ENCODE data around the gene LAD1. TPM values are rescaled to one million over a fixed set of nuclear protein-coding genes. Genes with fewer than 3 reads are reported as not detected.

The LAD1 gene, protein sequence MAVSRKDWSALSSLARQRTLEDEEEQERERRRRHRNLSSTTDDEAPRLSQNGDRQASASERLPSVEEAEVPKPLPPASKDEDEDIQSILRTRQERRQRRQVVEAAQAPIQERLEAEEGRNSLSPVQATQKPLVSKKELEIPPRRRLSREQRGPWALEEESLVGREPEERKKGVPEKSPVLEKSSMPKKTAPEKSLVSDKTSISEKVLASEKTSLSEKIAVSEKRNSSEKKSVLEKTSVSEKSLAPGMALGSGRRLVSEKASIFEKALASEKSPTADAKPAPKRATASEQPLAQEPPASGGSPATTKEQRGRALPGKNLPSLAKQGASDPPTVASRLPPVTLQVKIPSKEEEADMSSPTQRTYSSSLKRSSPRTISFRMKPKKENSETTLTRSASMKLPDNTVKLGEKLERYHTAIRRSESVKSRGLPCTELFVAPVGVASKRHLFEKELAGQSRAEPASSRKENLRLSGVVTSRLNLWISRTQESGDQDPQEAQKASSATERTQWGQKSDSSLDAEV
- total RNA-seq, result 272 TPM

DNA sequence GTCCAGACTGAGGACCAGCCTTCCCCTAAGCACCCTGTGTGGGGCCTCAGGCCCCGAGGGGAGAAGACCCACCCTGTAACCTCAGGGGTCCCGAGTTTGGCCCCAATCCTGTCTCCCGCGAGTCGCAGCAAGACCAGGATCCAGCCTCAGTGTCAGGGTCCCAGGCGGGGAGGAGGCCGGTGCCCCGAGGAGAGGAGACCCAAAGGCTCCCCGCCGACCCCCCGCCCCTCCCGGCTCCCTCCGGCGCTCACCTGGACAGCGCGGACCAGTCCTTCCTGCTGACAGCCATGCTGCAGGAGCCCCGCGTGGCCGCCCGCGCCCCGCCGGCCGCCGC is at the start of gene LAD1:
Gene LAD1 (minus strand): TSS at position 307 of the 334 bp plus-strand sequence. CDS start 18 bp downstream, at position 289.
- no peak for DNase-seq (ENCODE audit: low spot score)

DNA sequence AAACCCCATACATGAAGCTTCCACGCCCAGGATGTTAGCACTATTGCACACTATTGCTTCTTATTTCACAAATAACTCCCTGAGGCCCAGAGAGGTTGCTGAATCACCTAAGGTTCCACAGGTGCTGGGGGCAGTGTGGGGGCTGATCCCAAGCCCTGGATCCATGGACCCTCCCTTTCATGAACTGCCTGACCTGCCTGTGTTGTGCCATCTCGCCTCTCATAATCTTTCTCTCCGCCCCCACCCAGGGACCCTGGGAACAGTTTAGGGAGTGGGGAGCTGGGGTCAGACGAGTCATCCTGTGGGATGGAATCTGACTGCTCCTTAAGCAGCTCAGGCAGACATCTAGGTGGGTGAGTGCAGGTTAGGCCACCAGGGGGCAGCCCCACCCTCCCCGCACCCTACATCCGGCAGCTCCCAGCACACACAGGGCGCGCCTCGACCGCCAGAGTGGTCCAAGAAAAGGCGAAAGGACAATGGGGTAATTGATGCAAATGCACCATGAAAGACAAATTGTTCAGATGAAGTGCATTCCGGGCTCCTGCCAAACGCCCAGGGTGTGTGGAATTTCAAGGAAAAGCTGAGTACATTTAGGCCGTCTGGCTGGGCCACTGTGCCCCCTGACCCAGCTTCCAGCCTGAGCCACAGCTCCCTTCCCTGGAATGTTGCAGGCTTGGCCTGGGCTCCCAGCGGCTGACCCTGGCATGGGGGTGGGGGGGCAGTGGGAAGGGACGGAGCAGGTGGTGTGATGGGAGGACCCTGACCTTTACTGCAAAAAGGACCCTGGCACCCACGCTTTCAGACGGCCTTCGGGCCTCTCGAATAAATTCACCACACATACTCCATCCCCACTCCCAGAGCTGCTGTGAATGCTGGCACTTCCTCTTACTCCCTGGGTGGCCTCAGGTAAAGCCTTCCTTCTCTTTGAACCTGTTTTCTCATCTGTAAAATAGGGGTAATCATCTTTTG is 49.1 kb upstream of the LAD1 start:
- DNase-seq (ENCODE audit: low spot score), result peak; percentile 66

DNA sequence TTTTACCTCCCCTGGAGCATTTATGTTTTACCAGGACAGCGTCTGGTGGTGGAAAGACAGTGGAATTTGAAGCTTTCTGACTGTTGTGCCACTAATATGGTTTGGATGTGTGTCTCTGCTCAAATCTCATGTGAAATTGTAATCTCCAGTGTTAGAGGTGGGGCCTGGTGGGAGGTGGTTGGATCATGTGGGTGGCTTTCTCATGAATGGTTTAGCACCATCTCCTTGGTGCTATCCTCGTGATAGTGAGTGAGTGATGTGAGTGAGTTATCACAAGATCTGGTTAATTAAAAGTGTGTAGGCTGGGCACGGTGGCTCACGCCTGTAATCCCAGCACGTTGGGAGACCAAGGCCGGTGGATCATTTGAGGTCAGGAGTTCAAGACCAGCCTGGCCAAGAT is 46.2 kb upstream of the LAD1 start:
- no peak for DNase-seq (ENCODE audit: low spot score)

DNA sequence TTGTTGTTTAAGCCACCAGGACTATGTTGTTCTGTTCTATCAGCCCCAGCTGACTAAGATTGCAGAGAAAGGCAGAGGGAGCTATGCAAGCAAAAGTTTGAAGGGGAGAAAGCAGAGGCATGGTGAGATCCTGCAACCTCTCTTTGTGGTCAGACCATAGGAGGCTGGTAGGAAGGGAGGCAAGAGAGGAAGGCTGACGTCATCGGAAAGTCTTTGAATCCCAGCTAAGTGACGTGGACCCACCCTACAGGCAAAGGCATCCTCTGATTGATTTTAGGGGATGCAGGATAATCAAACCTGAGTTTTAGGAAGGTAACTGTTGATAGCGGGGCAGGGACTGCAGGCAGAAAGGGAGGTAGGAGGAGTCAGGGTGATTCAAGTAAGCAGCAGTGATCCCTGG is 45.7 kb upstream of the LAD1 start:
- DNase-seq (ENCODE audit: low spot score), result no peak

DNA sequence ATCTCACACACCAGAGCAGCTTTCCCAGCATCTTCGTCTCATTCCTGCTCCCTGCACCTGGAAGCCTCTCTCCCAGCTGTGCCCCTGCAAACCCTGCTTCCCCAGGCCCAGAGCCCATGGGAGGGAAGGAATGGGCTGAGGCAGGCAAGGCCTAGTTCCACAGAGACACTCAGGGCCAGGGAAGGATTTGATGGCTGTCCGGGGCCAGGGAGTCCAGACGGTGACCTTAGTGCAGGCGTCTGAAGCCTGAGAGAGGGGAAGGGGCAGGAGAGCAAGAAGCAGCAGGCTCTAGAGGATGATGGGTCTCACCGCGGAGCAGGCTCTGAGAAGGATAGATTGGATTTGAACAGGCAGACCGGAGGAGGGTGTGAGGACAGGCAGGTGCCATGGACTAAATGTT is 44.6 kb upstream of the LAD1 start:
- DNase-seq (ENCODE audit: low spot score), result no peak

DNA sequence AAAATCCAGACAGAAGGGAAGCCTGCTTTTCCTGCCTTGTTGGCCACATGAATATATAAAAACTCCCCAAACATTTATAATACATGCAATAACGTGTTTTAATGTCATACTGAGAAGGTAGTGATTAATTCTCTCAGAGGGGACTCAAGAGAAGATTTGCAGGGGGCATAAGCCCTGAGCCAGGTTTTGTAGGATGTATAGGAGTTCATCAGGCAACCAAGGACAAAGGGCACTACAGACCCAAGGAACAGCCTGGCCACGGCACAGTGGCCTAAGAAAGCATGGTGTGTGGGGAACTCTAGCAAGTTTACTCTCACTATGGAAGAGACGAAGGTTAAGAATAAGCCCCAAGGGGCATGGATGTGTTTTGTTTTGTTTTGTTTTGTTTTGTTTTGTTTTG is 37.8 kb upstream of the LAD1 start:
- DNase-seq (ENCODE audit: low spot score), result no peak

DNA sequence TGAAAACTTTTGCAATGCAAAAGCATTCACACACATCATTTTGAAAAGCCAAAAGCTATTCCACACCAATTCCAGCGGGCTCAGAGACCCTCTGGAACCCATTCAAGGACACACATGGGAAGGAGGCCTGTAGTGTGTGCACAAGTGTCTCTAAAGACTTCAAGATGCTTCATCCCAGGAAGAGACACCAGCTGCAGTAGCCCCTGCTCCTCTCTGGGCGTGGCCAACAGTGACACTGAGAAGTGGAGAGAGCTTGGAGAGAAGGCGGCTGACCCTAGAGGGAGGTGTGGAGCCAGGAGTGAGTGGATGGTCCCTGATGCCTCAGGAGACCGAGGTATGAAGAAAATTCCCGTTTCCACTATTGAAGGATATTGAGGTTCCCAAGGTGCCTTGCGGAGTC is 37.3 kb upstream of the LAD1 start:
- no peak for DNase-seq (ENCODE audit: low spot score)

DNA sequence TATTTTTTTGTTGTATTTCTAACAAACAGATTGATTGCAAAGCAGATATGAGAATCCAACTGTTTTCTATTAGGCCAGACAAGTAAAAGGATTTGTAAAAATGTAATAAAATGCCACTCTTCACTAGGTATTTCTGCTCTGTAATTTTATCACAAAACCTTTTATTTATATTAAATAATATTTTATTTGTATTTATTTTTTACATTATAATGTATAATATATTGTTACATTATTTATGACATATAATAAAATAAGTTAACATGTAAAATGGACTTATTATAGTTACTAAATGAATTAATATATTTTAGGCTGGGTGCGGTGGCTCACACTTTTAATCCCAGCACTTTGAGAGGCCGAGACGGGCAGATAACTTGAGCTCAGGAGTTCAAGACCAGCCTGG is 35.1 kb upstream of the LAD1 start:
- no peak for DNase-seq (ENCODE audit: low spot score)

DNA sequence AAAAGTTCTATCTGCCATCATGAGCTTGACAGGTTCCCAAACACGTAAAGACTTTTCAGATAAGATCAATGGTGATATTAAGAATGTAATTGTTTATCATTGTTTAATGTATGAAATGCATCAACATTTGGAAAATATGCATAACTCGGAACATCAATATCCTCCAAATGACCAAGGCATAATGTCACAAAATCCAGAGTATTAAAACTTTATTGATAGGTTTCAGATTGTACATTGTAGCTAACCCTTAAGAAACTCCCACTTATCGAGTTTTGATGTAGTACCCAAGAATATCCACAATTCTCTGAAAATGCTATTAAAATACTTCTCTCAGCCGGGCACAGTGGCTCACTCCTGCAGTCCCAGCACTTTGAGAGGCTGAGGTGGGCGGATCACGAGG is 34.5 kb upstream of the LAD1 start:
- no peak for DNase-seq (ENCODE audit: low spot score)

DNA sequence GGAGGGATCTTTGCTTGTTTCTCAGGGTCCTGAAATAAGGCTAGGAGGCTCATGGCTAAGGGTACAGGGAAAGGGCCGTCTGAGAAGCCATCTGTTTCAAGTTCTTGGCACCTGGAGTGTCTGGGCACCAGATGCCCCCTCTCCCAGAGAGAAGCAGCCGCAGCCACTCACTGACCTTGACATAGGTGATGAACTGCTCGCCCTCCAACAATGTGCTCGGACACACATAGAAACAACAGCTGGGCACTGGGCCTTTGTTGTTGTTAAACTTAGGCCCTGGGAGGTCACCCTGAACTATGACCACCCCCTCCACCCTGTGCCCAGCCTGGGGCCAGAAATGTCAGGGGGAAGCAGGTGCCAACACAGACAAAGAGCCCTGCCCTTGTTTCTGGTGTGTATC is 31.7 kb upstream of the LAD1 start:
- no peak for DNase-seq (ENCODE audit: low spot score)

DNA sequence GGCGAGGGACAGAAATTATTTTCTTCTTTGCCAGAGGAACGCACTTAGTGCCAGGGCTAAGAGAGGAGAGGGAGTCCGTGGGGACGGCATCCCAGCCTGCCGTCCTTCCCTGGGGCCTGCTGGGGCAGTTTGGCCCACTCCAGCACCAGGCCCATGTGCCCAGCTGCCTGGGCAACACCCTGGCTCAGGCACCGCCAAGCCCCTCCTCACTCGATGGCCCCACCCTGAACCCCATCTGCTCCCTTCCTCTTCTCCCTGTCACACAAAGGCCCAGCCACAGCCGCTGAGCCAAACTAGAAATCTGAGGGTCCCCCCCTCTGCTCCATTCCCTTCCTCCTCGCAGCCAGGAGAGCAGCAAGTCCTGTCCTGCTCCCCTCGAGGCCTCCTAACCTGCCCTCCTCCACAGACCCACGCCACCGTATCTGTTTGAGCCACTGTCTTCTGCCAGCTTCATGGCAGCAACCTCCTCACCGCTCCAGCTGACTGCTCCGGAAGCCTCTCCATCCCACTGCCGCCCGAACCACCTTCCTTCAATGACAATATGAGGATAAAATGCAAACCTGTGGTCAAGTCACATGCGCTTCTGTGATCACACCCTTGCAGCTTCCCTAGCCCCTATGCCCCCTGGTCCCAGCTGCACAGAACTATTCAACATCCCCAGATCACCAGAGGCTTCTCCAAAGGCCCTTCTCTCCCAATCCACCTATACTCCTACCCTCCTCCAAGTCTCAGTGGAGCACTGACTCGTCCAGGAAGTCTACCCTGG is 30.8 kb upstream of the LAD1 start:
- no peak for DNase-seq (ENCODE audit: low spot score)

DNA sequence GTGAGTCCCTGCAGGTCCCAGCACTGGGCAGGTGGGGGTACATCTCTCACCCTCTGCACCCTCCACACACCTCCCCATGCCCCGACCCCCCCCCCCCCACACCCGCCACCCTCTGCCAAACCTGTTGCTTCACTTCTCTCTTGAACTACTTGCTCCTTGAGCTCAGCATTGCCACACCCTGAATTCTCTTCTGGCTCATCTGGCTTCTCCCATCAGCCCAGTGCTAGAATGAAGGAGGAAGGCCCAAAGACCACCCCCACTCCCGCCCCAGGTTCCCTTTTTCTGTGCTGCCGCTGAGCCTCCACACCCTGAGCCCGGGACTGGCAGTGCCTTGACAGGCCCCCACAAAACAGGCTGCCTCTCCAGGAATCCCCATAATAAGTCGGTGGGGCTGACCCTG is 28.8 kb upstream of the LAD1 start:
- no peak for DNase-seq (ENCODE audit: low spot score)

DNA sequence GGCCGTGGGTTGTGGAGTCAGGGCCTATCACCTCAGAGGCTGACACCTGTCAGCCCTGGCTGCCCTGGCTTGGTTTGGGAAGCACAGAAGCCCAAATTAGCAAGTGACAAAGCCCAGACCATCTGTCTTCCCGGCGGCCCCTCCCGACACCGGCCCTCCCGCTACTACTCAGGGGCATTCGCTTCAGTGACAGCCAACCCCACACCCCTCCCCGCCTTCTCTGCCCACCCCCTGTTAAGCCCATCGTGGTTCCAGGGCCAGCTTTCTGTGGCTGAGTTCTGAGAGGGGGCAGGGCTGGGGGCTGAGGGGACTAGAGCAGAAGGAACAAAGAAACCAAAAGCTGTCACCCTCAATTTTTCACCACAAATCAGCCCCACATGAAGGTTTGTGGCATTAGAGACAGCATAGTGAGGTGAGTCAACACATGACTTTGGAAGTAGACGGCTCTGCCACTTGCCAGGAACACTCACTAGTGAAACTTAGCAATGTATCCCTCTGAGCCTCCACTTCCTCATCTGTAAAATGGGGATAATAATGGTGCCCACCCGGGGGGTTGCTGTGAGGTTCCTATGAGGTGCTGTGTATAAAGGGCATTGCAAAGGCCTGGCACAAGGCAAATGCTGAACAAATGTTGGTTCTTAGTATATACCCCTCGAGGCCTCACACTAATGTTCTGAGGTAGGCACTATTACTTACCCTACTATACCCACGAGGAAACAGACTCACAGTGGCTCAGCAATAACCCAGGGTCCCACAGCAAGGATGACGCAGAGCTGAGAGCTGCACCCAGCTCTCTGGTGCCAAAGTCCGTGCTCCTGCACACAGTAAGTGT is 27.6 kb upstream of the LAD1 start:
- no peak for DNase-seq (ENCODE audit: low spot score)

DNA sequence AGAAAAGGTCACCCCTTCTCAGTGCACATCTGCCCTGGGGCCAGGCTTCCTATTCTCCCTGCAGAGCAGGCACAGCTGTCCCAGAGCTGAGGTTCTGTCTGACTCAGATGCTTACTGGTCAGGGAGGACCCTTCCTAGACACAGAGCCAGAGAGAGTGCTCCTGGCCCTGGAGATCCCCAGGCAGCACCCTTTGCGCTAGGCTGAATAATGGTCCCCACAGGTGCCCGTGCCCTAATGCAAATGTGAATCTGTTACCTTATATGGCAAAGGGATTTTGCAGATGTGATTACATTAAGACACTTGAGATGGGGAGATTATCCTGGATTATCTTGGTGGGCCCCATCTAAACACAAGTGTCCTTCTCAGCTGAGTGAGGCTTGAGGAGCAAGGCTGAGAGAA is 25.0 kb upstream of the LAD1 start:
- DNase-seq (ENCODE audit: low spot score), result no peak

DNA sequence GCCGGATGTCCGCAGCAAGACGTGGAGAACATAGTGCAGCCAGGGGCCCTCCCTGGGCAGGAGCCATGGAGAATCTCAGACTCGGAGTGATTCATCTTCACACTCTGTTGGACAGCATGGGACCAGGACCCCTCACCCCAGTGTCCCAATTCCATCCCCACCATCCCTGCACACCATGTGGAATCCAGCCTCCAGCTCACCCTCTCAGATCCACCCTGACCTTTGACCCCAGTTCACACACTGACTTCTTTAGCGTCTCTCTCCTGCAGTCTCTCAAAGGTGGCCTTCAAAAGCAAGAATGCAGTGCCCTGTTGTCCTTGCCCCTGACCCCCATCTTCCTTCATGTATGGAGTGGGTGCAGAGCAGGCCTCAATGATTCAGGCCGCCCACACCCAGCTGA is 24.5 kb upstream of the LAD1 start:
- DNase-seq (ENCODE audit: low spot score), result no peak

DNA sequence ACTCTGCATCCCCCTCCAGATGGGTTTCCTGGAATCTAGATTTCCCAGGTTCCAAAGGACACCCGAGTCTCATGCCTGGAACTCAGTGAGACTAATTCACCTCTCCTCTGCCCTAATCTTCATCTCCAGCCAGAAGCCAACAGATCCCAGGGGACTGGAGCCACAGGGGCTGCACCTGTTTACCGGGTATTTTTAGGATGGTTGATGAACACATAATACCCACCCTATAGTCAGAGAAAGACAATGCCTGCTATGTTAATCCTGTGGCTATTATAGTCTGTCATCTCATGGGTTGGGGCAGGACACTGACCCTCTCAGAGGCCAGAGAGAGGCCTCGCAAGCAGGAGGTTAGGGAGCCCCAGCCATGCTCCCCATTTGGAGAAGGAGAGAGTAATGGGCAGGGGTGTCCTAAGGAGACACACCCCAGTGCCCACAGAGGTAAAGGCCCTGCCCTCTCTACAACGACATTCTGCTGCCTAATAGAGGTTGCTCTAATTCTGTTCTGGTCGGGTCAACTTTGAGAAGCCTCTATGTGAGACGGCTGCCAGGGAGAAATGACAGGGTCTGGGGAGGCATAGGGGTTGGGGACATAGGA is 23.4 kb upstream of the LAD1 start:
- DNase-seq (ENCODE audit: low spot score), result no peak

DNA sequence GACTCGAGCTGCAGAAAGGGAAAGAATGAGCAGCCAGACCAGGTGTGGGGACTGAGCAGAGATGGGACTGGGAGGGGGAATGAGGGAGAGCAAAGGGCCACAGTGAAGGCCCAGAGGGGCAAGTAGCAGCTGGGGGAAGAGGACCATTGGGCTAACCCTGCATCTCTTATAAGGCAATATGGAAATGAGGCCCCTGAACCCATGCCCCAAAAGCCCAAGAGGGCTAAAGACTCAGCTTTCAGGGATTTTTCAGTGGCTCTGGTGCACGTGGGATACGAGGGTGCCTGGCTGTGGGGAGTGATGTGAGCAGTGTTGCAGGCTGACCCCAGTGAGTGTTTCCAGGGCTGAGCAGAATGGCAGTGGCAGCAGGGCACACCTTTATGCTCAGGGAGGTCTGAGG is 22.9 kb upstream of the LAD1 start:
- no peak for DNase-seq (ENCODE audit: low spot score)

DNA sequence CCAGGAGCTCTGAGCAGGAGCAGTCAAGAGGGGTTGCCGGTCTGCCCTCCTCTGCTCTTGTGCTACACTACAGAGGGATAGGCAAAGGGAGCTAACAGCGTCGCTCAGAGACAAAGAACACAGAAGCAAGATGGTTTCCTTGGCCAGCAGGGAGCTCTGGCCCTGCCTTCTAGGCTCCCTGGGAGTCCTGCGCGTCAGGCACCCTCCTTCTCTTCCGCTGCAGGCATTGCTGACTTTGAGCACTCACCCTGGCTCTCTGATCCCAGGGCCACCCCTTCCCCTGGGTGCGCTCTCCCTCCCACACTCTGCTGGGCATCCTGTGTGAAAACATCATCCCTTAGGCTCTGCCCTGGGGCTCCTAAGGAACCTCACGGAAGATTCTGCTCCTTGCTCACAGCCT is 21.9 kb upstream of the LAD1 start:
- DNase-seq (ENCODE audit: low spot score), result no peak

DNA sequence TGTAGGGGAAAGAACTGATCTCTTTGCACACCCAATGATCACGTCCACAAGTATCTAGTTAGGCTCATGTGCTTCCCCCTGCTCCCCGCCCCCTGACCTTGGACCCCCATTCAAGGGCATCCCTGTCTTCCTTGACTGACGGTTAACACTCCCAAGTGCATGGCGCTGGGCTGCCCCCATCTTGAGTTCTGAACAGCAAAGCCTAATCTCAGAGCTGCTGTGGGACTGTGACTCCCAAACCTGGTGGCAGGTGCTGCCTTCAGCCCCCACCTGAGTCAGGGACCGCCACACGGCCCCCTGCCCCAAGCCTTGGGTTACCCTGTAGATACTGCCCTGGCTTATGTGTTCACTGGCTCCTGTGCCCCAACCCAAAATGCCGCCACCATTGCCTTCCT is 21.5 kb upstream of the LAD1 start:
- no peak for DNase-seq (ENCODE audit: low spot score)

DNA sequence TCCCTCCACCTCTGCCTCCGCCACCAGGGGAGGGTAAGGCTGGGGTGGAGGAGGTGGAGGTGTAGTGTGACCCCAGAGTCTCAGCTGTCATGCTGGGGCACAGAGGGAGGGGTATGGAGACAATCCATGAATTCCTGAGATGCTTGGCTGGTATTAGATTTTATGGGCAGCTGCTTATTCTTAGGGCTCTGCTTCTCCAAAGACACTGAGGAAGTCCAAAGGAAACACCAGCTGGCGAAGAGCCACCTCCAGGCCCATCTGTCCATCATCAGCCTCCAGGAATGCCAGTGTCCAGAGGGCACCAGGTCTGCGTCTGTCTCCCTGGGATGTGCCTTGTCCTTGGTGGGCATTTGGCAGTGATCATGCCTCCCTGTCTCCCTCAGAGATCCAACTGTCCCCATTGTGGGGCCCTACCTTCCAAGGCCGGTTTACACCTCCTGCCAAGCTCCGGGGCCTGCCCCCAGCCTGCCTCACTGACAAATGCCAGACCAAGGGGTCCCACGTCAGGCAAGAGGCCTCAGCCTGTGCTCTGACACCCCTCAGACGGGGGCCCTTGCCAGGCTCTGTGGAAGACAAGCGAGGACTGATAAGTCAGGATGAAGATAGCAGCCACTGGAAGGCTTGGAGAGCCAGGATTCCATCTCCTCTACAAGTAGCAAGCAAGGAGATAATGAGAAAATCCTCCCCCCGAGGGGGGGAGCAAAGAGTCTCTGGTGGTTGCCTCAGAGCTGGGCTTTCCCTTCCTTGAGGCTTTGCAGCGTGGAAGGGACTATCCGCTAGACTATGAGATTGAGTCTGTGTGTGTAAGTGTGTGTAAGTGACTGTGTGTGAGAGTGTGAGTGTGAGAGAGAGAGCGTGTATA is 20.9 kb upstream of the LAD1 start:
- DNase-seq (ENCODE audit: low spot score), result no peak
